Measurements from ENCODE around the gene MARCKS. TPM values are rescaled to one million over a fixed set of nuclear protein-coding genes. Genes with fewer than 3 reads are reported as not detected.

The MARCKS gene
- polyA plus RNA-seq, 1 donor from 2014 or later, result 369 TPM

DNA sequence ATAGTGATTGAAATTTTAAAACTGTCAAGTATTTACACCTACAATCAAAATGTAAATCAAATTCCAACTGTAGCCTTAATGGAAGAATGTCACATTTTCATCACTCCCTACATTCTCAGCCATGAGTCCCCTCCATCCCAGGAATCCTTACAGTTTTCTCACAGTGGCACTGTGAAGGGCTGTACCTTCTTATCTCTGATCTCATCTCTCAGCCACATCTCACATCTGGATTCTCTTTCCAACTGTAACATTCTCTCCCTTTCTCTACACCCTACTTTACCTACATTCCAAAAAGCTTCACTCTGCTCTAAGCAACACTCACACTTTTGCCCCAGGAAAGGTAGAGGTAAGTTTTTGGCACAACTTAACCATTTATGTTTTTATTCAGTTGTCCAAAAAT lies 8.9 kb upstream of the MARCKS start:
- Histone ChIP-seq H4K20me1 (ENCODE audit: insufficient read depth) (no peaks in the 10 kb centered on the region), H3K36me3 (ENCODE audit: insufficient read depth, low read length) (no peaks in the 10 kb centered on the region), H3K4me3 (ENCODE audit: low read length) (no peak overlapping the region), H2AFZ (ENCODE audit: low read depth, low read length) (no peak overlapping the region), H3K4me2 (ENCODE audit: low read length) (no peak overlapping the region), H3K9me2 (ENCODE audit: insufficient read depth, low read length) (no peaks in the 10 kb centered on the region), H3F3A (ENCODE audit: insufficient read depth, low read length, poor library complexity, severe bottlenecking) (no peaks in the 10 kb centered on the region), H3K9me3 (ENCODE audit: low read length) (no peaks in the 10 kb centered on the region), H3K27me3 (ENCODE audit: insufficient read depth, low read depth, low read length) (no peaks in the 10 kb centered on the region), H3K27ac (ENCODE audit: low read length) (no peak overlapping the region), H3K9ac (ENCODE audit: low read length) (no peak overlapping the region), H3K79me2 (replicated peaks; ENCODE audit: insufficient read depth, low read length) (no peaks in the 10 kb centered on the region)
- TF ChIP-seq EZH2 (IDR thresholded peaks at IDR 0.05; ENCODE audit: borderline replicate concordance, insufficient read depth, low read length, poor library complexity, severe bottlenecking), result no peak
- no peak for TF ChIP-seq POLR2AphosphoS5 (IDR thresholded peaks at IDR 0.05)
- no peak for TF ChIP-seq RAD21 (conservative IDR thresholded peaks at IDR 0.05)
- no peak for TF ChIP-seq TAF1 (IDR thresholded peaks at IDR 0.05; ENCODE audit: low read depth)
- no peak for TF ChIP-seq CTCF (IDR thresholded peaks at IDR 0.05; ENCODE audit: poor library complexity, severe bottlenecking)
- no peak for TF ChIP-seq SMC3 (conservative IDR thresholded peaks at IDR 0.05; ENCODE audit: poor library complexity)
- no peak for TF ChIP-seq EP300 (conservative IDR thresholded peaks at IDR 0.05; ENCODE audit: poor library complexity, severe bottlenecking)
- TF ChIP-seq MXI1 (conservative IDR thresholded peaks at IDR 0.05; ENCODE audit: poor library complexity, severe bottlenecking), result no peak

DNA sequence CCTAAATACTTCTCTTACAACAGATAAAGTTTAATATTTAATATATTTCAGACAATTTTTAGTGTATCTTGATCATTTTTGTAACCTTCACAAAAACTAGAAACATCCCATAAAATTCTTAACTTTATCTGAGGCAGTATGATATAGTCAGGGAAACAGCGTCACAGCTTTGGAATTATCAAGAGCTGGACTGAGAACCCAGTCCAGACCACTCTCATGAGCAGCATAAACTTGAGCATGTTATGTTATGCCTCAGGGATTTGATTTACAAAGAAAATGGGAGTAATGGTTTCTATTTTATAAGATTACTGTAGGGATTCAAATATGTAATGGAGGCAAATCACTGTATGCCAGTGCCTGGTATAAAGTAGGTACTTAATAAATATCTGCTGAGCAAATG lies 8.3 kb upstream of the MARCKS start:
- no peak overlapping the region for H3K4me2 ChIP-seq (ENCODE audit: low read length)
- no peaks in the 10 kb centered on the region for H3K36me3 ChIP-seq (ENCODE audit: insufficient read depth, low read length)
- H2AFZ ChIP-seq (ENCODE audit: low read depth, low read length), result no peak overlapping the region

More for the DNA sequence above, 8.3 kb upstream of the MARCKS start:
- Histone ChIP-seq H3K4me3 (ENCODE audit: low read length) (no peak overlapping the region), H3K27me3 (ENCODE audit: insufficient read depth, low read depth, low read length) (no peaks in the 10 kb centered on the region), H3K27ac (ENCODE audit: low read length) (no peak overlapping the region), H4K20me1 (ENCODE audit: insufficient read depth) (no peaks in the 10 kb centered on the region), H3K79me2 (replicated peaks; ENCODE audit: insufficient read depth, low read length) (no peaks in the 10 kb centered on the region), H3K9ac (ENCODE audit: low read length) (no peak overlapping the region), H3K9me2 (ENCODE audit: insufficient read depth, low read length) (no peaks in the 10 kb centered on the region), H3K9me3 (ENCODE audit: low read length) (no peaks in the 10 kb centered on the region), H3F3A (ENCODE audit: insufficient read depth, low read length, poor library complexity, severe bottlenecking) (no peaks in the 10 kb centered on the region)
- TF ChIP-seq EZH2 (IDR thresholded peaks at IDR 0.05; ENCODE audit: borderline replicate concordance, insufficient read depth, low read length, poor library complexity, severe bottlenecking) (no peak), CTCF (IDR thresholded peaks at IDR 0.05; ENCODE audit: poor library complexity, severe bottlenecking) (no peak), MXI1 (conservative IDR thresholded peaks at IDR 0.05; ENCODE audit: poor library complexity, severe bottlenecking) (no peak), SMC3 (conservative IDR thresholded peaks at IDR 0.05; ENCODE audit: poor library complexity) (no peak), EP300 (conservative IDR thresholded peaks at IDR 0.05; ENCODE audit: poor library complexity, severe bottlenecking) (no peak), RAD21 (conservative IDR thresholded peaks at IDR 0.05) (no peak), TAF1 (IDR thresholded peaks at IDR 0.05; ENCODE audit: low read depth) (no peak), POLR2AphosphoS5 (IDR thresholded peaks at IDR 0.05) (no peak)
- TF ChIP-seq, protein P1, sequence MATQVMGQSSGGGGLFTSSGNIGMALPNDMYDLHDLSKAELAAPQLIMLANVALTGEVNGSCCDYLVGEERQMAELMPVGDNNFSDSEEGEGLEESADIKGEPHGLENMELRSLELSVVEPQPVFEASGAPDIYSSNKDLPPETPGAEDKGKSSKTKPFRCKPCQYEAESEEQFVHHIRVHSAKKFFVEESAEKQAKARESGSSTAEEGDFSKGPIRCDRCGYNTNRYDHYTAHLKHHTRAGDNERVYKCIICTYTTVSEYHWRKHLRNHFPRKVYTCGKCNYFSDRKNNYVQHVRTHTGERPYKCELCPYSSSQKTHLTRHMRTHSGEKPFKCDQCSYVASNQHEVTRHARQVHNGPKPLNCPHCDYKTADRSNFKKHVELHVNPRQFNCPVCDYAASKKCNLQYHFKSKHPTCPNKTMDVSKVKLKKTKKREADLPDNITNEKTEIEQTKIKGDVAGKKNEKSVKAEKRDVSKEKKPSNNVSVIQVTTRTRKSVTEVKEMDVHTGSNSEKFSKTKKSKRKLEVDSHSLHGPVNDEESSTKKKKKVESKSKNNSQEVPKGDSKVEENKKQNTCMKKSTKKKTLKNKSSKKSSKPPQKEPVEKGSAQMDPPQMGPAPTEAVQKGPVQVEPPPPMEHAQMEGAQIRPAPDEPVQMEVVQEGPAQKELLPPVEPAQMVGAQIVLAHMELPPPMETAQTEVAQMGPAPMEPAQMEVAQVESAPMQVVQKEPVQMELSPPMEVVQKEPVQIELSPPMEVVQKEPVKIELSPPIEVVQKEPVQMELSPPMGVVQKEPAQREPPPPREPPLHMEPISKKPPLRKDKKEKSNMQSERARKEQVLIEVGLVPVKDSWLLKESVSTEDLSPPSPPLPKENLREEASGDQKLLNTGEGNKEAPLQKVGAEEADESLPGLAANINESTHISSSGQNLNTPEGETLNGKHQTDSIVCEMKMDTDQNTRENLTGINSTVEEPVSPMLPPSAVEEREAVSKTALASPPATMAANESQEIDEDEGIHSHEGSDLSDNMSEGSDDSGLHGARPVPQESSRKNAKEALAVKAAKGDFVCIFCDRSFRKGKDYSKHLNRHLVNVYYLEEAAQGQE (IDR thresholded peaks at IDR 0.05; ENCODE audit: borderline replicate concordance), result no peak
